B cell (primary cell): ENCODE measurements around the gene ATP10B. TPM values are rescaled to one million over a fixed set of nuclear protein-coding genes. Genes with fewer than 3 reads are reported as not detected.

Experiments used
- ATAC-seq: fragments of 200-7000 bp; cut with Tn5 transposase; one replicate; pipeline ENCODE4 v1.10.0; 2021; ENCODE audit warnings: low read depth, mild to moderate bottlenecking, moderate number of reproducible peaks, moderate library complexity
- CTCF ChIA-PET: fragments of 350-600 bp; sonication (Branson Sonifier 250); formaldehyde crosslinking; loops from one replicate; lab custom pipeline; 2021; ENCODE audit warnings: antibody characterized with exemption, inconsistent platforms; lab: Charles Lee
- POLR2A ChIA-PET: fragments of 350-600 bp; sonication (Branson Sonifier 250); formaldehyde crosslinking; loops from one replicate; lab custom pipeline; 2021; ENCODE audit warnings: antibody characterized with exemption; lab: Charles Lee
- DNase-seq: peaks from one replicate; pipeline ENCODE4 v3.0.0; 2013
- H2AFZ ChIP-seq: 2 replicates; pipeline ENCODE4 v1.6.1; 2012; ENCODE audit warnings: mild to moderate bottlenecking, low read depth, low read length; ENCODE audit not compliant: insufficient read depth, poor library complexity, severe bottlenecking
- H3K27ac ChIP-seq, 2 donors: 1 replicate in 1 of 2; 2 replicates in 1 of 2; pipeline ENCODE4 v1.5.1; 2012 to 2013; ENCODE audit warnings: low read length in 2 of 2, mild to moderate bottlenecking in 2 of 2, moderate library complexity in 1 of 2
- H3K27me3 ChIP-seq, 4 experiments: fragments of 200-600 bp in 1 of 4; sonication (generic) in 1 of 4; replicated peaks in 1 of 4; 1 replicate in 2 of 4; 2 replicates in 2 of 4; pipeline versions ENCODE4 v1.6.1 to v1.7.0; 2013 to 2016; ENCODE audit warnings: low read length in 3 of 4, mild to moderate bottlenecking in 2 of 4, mixed read lengths in 1 of 4, moderate library complexity in 1 of 4; ENCODE audit not compliant: insufficient read depth in 4 of 4, control insufficient read depth in 3 of 4; ENCODE audit errors: control extremely low read depth in 1 of 4
- H3K36me3 ChIP-seq, 2 experiments: replicated peaks in 1 of 2; 1 replicate in 1 of 2; 2 replicates in 1 of 2; pipeline versions ENCODE4 v1.6.1 to v1.7.1; 2013; ENCODE audit warnings: low read length in 1 of 2; ENCODE audit not compliant: insufficient read depth in 2 of 2, control insufficient read depth in 1 of 2; ENCODE audit errors: control extremely low read depth in 1 of 2, extremely low read depth in 1 of 2
- H3K4me1 ChIP-seq, 2 donors: fragments of 200-600 bp in 1 of 2; sonication (generic) in 1 of 2; 1 replicate in 1 of 2; 2 replicates in 1 of 2; pipeline versions ENCODE4 v1.5.1 to v1.6.1; 2013 to 2017; ENCODE audit warnings: low read length in 2 of 2; ENCODE audit not compliant: control insufficient read depth in 2 of 2, insufficient read depth in 2 of 2
- H3K4me2 ChIP-seq: replicated peaks from 2 replicates; pipeline ENCODE3; 2012; ENCODE audit warnings: mild to moderate bottlenecking, low read depth, low read length; ENCODE audit not compliant: poor library complexity, severe bottlenecking
- H3K4me3 ChIP-seq, 5 experiments: fragments of 200-600 bp in 1 of 5; sonication (generic) in 1 of 5; 1 replicate in 3 of 5; 2 replicates in 2 of 5; pipeline versions ENCODE4 v1.5.1 to v1.7.0; 2011 to 2016; ENCODE audit warnings: low read length in 4 of 5, mild to moderate bottlenecking in 4 of 5, low read depth in 2 of 5, control low read depth in 1 of 5, moderate library complexity in 1 of 5; ENCODE audit not compliant: insufficient read depth in 1 of 5; ENCODE audit errors: control extremely low read depth in 1 of 5, extremely low read depth in 1 of 5
- H3K79me2 ChIP-seq: fragments of 200-600 bp; sonication (generic); one replicate; pipeline ENCODE4 v1.6.0; 2016; ENCODE audit warnings: low read length; ENCODE audit not compliant: control insufficient read depth, insufficient read depth
- H3K9ac ChIP-seq: fragments of 200-600 bp; sonication (generic); 2 replicates; pipeline ENCODE4 v1.6.1; 2017; ENCODE audit warnings: mild to moderate bottlenecking, low read length, moderate library complexity
- H3K9me3 ChIP-seq, 3 donors: one replicate each; pipeline versions ENCODE4 v1.6.1 to v1.7.1; 2013; ENCODE audit warnings: low read length in 2 of 3; ENCODE audit not compliant: control insufficient read depth in 2 of 3, insufficient read depth in 1 of 3; ENCODE audit errors: control extremely low read depth in 1 of 3
- H4K20me1 ChIP-seq: 2 replicates; pipeline ENCODE4 v1.6.0; 2012; ENCODE audit warnings: mild to moderate bottlenecking, low read length; ENCODE audit not compliant: insufficient read depth, control insufficient read depth, poor library complexity, severe bottlenecking
- H3K27ac Mint-ChIP-seq: one replicate; pipeline ENCODE4 v1.8.0; 2021; ENCODE audit warnings: mixed read lengths
- H3K27me3 Mint-ChIP-seq: one replicate; pipeline ENCODE4 v1.8.0; 2021; ENCODE audit warnings: mixed read lengths
- H3K4me1 Mint-ChIP-seq: one replicate; pipeline ENCODE4 v1.8.0; 2021; ENCODE audit warnings: mixed read lengths
- H3K4me3 Mint-ChIP-seq: one replicate; pipeline ENCODE4 v1.8.0; 2021; ENCODE audit warnings: mixed read lengths
- H3K9me3 Mint-ChIP-seq: one replicate; pipeline ENCODE4 v1.8.0; 2022; ENCODE audit warnings: mixed read lengths; ENCODE audit not compliant: insufficient read depth
- CTCF ChIP-seq: fragments of 200-600 bp; IDR thresholded peaks from one replicate; pipeline ENCODE4 v1.8.0; 2022; ENCODE audit warnings: antibody characterized with exemption, mild to moderate bottlenecking
- EZH2 ChIP-seq: IDR thresholded peaks from 2 replicates; pipeline ENCODE4 v1.6.1; 2012; ENCODE audit warnings: borderline replicate concordance, low read depth, mild to moderate bottlenecking, moderate library complexity, low read length; ENCODE audit not compliant: insufficient read depth, poor library complexity, severe bottlenecking
- WGBS: methylation state at CpG from one replicate; pipeline ENCODE4 v1.1.5; 2013; ENCODE audit warnings: missing lambda C conversion rate; ENCODE audit not compliant: insufficient coverage; 5-methylcytosine and 5-hydroxymethylcytosine counted together
- intact Hi-C: fragments of 100-400 bp; cut with micrococcal nuclease; formaldehyde crosslinking; loops from one replicate; pipeline ENCODE4 v1.10.0; 2022
- polyA plus RNA-seq: library from polyadenylated mRNA; depleted of rRNA; stranded (reverse); fragments of >200 nt; gene quantifications from 2 replicates; pipeline ENCODE4 v1.2.3, GENCODE V29; 2012
- total RNA-seq, 2 donors: library from RNA; stranded (reverse); fragments of 120-200 nt in 1 of 2; gene quantifications; 1 replicate in 1 of 2; 2 replicates in 1 of 2; pipeline versions ENCODE4 v1.2.3 to v1.2.4, GENCODE V29; 2013 to 2022

The ATP10B gene
- total and polyA plus RNA-seq, 2 donors (not counting 1 experiment from before 2014, with no cell fraction given), result not detected

DNA sequence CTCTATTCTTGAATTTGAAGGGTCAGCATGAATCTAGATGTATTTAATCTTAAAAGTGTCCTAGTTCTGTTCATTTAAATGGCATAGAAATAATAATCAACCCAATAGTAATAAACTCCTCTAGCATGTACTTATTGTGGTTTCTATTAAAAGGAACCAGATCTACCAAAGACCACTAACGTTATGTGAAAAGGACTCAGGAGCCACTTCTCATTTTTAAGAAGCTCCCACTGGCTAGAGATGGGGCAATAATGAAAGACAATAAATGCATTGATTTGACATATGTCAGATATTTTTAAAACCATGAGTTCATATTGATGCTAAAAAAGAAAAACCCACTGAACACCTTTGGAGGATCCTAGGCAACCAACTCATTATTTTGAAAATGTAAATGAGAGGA, 191.9 kb downstream of the ATP10B start:
- H3K27ac ChIP-seq, result no peak overlapping the region

More for the DNA sequence above, 191.9 kb downstream of the ATP10B start:
- no peaks in the 10 kb centered on the region for H3K27me3 ChIP-seq
- no peaks in the 10 kb centered on the region for H3K4me1 Mint-ChIP-seq
- H3K9ac ChIP-seq, result no peak overlapping the region
- H3K27me3 Mint-ChIP-seq, result peaks cover 20% of the 10 kb centered on the region
- no peak overlapping the region for H2AFZ ChIP-seq
- TF ChIP-seq CTCF, result no peak
- no peak for TF ChIP-seq EZH2
- H3K36me3 ChIP-seq, result no peaks in the 10 kb centered on the region
- ChIA-PET POLR2A (no interaction called here), CTCF (no interaction called here)
- DNase-seq, result no peak
- no peaks in the 10 kb centered on the region for H3K4me1 ChIP-seq
- no peaks in the 10 kb centered on the region for H3K9me3 ChIP-seq
- no peaks in the 10 kb centered on the region for H4K20me1 ChIP-seq
- H3K27ac Mint-ChIP-seq, result no peak overlapping the region
- H3K4me2 ChIP-seq, result no peak overlapping the region
- whole genome bisulfite sequencing, result no CpG with 5 or more reads among the region's 1 CpG
- ATAC-seq, result no peak
- H3K4me3 Mint-ChIP-seq, result no peak overlapping the region
- no peak overlapping the region for H3K4me3 ChIP-seq
- intact Hi-C loops, result no loop called here
- H3K9me3 Mint-ChIP-seq, result peaks cover 2% of the 10 kb centered on the region
- no peaks in the 10 kb centered on the region for H3K79me2 ChIP-seq
